GM12892 (cell line): Measurements from ENCODE around the gene SULT1E1.
"Not testable (repeated sequence)": the region's sequence is repeated elsewhere in the genome, so short reads cannot be mapped to it uniquely, and the experiment has no call there.

Experiments used
- DNase-seq: peaks from one replicate; pipeline ENCODE4 v3.0.0; 2011; ENCODE audit not compliant: insufficient read length
- FAIRE-seq: peaks from 2 replicates; lab custom pipeline; 2011; peaks lifted over from hg19 to GRCh38; lab: Jason Lieb, UNC
- POLR2A ChIP-seq: IDR thresholded peaks from 2 replicates; pipeline ENCODE4 v1.6.1; 2011; ENCODE audit warnings: low read depth, low read length, control low read depth
- POLR2AphosphoS5 ChIP-seq: IDR thresholded peaks from 2 replicates; pipeline ENCODE4 v1.6.1; 2011; ENCODE audit warnings: low read depth, low read length, control low read depth
- TAF1 ChIP-seq: IDR thresholded peaks from 2 replicates; pipeline ENCODE4 v1.6.1; 2011; ENCODE audit warnings: low read depth, mild to moderate bottlenecking, control low read depth, low read length, borderline replicate concordance

SULT1E1 gene

DNA sequence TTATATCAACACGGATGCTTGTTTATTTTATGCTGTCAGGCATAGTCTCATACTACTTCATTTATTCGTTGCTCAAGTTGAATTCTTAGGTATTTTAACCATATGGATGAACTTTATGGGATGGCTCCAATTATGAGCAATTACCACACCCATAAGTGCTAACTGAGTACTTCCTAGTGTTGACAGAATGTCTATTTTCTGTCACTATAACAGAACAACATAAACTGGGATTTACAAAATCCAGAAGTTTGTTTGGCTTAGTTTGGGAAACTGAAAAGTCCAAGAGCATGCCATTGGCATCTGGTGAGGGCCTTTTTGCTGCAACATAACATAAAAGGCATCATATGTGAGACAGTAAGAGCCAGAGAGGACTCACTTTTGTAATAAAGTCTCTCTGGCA lies 21.0 kb downstream of the SULT1E1 start:
- FAIRE-seq, result no peak
- no peak for TF ChIP-seq POLR2AphosphoS5
- no peak for TF ChIP-seq POLR2A
- TF ChIP-seq TAF1, result no peak
- DNase-seq, result no peak

DNA sequence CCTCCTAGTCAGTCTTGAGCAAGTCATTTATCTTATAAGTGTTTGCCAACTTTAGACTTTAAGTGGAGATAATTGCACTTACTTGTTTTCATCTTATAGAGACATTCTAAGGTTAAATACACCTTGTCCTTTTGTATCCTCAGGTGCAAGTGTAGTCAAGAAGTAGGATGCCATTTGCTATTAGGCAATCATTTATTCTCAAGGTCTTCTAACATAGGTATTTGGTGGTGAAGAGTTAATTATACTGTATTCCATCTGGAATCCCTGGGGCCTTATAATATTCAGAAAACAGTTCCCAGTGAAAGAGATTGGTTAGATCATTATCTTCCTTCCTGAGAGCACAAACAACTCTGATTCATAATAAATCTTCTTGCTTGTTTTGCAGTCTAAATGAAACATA lies 23.7 kb downstream of the SULT1E1 start:
- TF ChIP-seq POLR2A (no peak), POLR2AphosphoS5 (no peak), TAF1 (no peak)
- DNase-seq (no peak), FAIRE-seq (no peak)

DNA sequence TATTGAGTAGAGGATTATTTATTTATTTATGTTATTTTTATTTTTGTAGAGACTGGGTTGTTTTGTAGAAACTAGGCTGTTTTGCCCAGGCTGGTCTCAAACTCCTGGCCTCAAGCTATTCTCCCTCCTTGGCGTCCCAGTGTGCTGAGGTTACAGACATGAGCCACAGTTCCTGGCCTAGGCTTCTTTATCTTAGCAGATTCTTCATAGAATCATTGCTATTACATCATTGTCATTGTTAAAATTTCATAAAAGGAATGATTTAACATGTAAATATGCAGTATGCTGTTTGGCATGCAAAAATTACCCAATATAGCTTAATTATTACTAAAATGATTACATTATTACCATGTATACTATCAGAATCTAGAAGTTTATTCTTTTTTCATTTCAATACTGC lies 24.2 kb downstream of the SULT1E1 start:
- FAIRE-seq, result no peak
- TF ChIP-seq POLR2A (no peak), POLR2AphosphoS5 (no peak), TAF1 (no peak)
- no peak for DNase-seq

DNA sequence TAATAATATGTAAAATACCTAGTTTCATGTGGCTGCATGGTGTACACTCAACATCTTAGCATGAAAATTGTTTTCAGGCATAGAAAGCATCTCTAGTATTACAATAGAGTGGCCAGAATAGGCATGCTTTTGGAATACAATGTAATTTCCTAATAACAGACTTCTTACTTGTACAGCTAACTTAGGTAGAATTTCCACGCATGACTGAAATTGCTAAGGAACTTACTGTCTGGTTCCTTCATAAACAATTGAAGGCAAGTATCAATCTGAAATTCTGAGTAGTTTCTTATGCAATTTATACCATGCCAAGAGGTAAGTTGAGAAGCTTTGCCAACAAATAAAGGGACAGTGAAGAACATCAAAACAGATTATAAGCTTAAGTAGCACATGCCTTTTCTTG lies 26.7 kb downstream of the SULT1E1 start:
- DNase-seq (no peak), FAIRE-seq (no peak)
- TF ChIP-seq POLR2A (no peak), TAF1 (no peak), POLR2AphosphoS5 (no peak)

DNA sequence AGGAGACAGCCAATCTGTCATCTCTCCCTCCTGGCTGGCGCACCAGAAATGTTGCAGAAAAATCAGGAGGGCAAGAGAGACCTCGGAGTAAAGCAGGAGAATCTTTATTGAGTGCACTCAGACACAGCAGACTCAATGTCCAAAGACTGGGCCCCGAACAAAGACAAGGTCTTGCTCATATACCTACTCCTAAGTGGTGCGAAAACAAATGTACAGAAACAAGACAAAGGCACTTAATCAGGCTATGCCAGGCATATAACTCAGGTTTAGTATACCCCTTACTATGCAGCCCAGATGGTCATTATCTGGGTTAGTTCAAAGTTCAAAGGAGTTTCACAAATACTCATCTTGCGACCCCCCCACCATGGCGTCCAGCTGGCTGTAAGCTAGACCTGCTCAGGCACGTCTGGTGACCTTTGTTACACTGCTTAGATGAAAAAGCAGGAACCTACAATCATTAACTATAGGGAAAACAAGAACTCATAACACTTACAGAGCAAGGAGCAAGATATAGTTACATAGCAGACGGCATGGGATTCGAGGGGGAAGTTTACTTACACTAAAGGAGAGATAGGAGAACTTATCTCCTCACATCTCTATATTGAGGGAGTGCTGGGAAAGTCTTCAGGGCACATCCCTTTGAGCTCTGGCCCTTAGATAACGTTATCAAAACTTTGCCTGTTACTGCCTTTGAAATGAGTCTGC lies 27.5 kb downstream of the SULT1E1 start:
- FAIRE-seq (peak; percentile 21), DNase-seq (no peak)
- TF ChIP-seq POLR2A (no peak), POLR2AphosphoS5 (no peak)

DNA sequence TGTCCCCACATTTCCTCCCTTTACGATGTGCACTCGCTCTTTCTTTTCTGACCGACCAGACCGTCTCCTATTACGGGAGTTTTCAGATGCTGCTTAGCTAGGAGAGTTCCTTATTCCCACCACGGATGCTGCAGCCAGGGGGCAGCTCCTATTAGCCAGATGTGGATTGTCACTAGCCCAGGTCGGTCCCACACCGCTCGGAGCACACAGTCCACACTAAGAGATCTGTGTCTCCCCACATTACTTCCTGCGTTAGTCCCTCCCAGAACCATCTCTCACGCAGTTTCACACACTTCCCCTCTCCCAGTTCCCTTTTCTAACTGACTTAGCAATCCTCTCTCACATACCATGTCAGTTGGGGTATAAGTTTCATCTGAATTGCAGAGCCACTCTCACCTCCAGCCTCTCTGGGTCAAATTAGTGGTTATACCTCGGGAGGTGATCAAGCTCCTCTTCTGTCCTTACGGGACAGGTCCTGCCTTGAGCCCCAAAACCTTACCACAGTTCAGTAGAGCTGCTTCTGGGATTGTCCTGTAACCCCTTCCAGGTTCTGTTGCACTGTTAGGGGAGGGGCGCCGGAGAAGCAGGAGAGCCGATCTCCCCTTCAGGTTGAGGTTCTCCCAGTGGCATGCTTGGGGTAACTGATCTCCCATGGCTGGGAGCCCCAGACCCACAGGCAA lies 28.2 kb downstream of the SULT1E1 start:
- no peak for TF ChIP-seq TAF1
- no peak for TF ChIP-seq POLR2AphosphoS5
- no peak for TF ChIP-seq POLR2A
- peak; percentile 87 for FAIRE-seq
- DNase-seq, result peak; percentile 1

DNA sequence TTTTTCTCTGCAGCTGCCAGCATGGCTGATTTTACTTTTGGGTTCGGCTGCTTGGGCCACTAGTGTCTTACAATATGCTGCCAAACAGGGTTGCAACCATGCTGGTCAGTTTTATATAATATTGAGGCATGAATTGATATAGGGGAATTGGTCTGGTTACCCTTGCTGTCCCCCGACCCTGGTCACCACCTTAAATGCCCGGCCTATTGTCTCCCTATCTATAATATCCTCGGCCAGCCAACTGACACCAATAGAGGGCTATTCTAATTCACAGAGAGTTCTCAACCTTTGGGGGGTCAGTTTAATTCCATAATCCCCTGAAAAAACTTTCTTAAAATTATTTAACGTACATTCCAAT lies 28.7 kb downstream of the SULT1E1 start:
- no peak for FAIRE-seq
- DNase-seq, result no peak
- no peak for TF ChIP-seq POLR2A
- TF ChIP-seq TAF1, result no peak
- no peak for TF ChIP-seq POLR2AphosphoS5

DNA sequence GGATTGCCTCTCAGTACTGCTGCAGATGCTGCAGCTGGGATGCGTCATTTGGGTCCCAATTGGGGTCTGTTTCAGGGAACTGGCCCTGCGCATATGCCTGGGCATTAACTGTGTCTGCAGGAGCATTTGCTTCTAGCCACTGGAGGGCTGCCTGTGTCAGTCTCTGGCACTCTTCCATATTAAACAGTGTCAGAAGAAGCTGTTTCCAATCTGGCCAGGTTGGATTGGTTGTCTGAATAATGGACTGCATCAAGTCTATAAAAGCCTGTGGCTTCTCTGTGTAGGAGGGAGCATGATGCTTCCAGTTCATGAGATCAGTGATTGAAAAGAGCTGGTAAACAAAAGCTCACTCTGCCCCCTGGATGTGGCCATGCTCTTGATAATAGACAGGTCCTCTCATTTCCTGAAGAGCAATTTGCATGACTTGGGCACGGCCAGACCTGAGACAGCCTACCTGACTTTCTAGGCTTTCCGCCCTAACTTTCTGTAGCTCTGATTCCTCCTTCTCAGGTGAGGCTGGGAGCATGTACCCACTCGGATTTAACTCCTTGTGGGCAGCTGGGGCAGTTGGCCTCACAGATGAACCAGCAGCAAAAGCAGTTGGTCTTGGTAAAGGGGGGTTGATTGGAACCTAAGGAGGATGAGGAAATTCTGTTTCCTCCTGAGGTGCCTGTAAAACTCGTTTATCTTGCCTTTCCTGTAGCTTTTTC lies 29.2 kb downstream of the SULT1E1 start:
- FAIRE-seq, result peak; percentile 51
- no peak for DNase-seq
- no peak for TF ChIP-seq TAF1
- no peak for TF ChIP-seq POLR2AphosphoS5
- TF ChIP-seq POLR2A, result no peak

DNA sequence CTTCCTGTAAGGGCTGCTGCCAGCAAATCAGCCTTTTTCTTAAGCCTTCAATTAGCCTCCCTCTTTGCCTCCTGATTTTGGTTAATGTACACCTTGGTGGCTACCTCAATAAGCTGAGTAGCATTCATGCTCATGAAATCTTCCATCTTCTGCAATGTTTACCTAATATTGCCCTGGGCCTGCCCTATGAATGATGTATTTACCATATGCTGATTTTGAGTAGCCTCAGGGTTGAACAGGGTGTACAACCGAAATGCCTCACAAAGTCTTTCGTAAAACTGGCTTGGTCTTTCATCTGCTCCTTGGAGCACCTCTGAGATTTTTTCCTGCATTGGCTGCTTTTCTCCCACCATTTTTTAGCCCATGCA lies 29.8 kb downstream of the SULT1E1 start:
- DNase-seq, result no peak
- TF ChIP-seq POLR2A (no peak), POLR2AphosphoS5 (no peak)
- no peak for FAIRE-seq

DNA sequence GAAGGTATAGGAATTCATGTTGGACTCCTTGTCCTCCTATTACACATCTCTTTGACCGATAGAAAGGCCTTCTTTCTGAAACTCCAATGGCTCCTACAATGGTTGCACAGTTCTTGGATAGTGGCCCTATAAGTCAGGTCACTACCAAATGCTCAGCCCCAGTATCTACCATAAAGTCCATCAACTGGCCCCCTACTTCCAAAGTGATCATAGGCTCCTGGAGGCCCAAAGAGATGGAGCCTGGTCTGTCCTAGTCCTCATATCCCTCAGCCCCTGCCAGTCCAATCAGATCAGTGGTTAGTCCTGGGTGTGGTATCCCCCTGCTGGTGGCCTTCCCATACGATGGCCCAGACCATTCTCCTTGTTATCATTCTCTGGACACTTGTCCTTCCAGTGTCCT lies 30.3 kb downstream of the SULT1E1 start:
- no peak for FAIRE-seq
- TF ChIP-seq TAF1, result no peak
- no peak for TF ChIP-seq POLR2A
- no peak for TF ChIP-seq POLR2AphosphoS5
- DNase-seq, result no peak

DNA sequence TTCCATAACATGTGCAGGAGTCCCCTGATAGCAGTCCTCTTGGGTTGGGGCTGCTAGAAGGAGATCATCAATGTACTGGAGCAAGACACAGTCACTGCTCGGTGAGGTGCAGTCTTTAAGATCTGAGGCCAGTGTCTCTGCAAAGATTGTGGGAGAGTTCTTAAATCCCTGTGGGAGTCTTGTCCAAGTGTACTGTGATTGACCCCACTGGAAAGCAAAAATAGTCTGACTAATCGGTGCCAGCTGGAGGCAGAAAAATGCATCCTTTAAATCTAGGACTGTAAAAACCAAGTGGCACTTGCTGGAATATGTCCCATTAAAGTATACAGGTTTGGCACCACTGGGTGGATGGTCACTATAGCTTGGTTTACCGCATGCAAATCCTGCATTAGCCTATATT lies 31.1 kb downstream of the SULT1E1 start:
- FAIRE-seq, result no peak

DNA sequence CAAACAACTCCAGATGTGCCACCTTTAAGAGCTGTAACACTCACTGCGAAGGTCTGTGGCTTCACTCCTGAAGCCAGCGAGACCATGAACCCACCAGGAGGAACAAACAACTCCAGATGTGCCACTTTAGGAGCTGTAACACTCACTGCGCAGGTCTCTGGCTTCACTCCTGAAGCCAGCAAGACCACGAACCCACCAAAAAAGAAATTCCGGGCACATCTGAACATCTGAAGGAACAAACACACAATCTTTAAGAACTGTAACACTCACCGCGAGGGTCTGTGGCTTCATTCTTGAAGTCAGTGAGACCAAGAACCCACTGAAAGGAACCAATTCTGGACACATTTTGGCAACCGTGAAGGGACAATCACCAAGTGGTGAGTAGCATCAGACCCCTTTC lies 34.9 kb downstream of the SULT1E1 start:
- FAIRE-seq, result not testable (repeated sequence)

More for the DNA sequence above, 31.1 kb downstream of the SULT1E1 start:
- TF ChIP-seq POLR2AphosphoS5 (no peak), TAF1 (no peak), POLR2A (no peak)
- DNase-seq, result no peak

DNA sequence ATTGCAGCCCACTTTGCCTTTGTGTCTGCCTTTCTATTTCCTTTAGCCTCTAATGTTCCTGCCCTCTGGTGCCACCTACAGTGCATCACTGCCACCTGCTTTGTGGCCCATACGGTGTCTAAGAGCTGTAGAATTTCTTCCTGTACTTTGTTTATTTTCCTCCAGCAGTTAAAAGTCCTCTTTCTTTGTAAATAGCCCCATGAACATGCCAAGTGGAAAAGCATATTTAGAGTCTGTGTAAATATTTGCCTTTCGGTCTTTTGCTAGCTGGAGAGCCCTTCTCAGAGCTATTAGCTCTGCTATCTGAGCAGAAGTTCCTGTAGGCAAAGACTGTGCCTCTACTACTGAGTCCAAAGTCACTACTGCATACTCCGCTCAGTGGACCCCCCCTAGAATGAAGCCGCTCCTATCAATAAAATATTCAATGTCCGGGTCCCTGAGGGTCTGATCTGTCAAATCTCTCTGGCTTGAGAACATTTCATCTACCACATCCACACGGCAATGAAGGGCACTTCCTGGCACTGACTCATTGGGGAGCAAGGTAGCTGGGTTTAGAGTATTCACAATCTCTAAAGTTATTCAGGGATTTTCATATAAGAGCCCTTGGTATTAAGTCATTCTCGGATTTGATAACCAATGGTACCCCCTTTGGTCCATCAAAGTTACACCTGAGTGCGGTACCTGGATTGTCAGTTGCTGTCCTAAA lies 36.3 kb downstream of the SULT1E1 start:
- DNase-seq (no peak), FAIRE-seq (peak; percentile 61)
- TF ChIP-seq POLR2A, result no peak
- TF ChIP-seq TAF1, result no peak
- TF ChIP-seq POLR2AphosphoS5, result no peak

More for the DNA sequence above, 34.9 kb downstream of the SULT1E1 start:
- not testable (repeated sequence) for DNase-seq

DNA sequence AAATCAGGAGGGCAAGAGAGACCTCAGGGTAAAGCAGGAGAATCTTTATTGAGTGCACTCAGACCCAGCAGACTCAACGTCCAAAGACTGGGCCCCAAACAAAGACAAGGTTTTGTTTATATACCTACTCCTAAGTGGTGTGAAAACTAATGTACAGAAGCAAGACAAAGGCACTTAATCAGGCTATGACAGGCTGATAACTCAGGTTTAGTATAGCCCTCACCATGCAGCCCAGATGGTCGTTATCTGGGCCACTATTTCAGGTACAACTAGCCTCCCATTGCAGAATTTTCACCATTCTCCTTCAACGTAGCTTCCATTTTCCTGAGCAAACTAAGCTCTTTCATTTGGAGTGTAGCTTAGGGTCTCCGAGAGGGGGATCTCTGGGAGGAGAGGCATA lies 36.9 kb downstream of the SULT1E1 start:
- TF ChIP-seq POLR2A, result no peak
- no peak for TF ChIP-seq POLR2AphosphoS5
- no peak for TF ChIP-seq TAF1
- FAIRE-seq, result no peak
- no peak for DNase-seq
